HG03095 (cell line): Measurements from ENCODE around the gene SLC10A2.
A peak's percentile ranks its signal among the peaks of the same experiment; 100 is the strongest.
"Not testable (repeated sequence)": the region's sequence is repeated elsewhere in the genome, so short reads cannot be mapped to it uniquely, and the experiment has no call there.

Source experiments
- ATAC-seq: cut with Tn5 transposase; IDR thresholded peaks from one replicate; pipeline ENCODE4 v1.9.1; 2021; ENCODE audit warnings: moderate library complexity; ENCODE audit not compliant: unreplicated experiment

The SLC10A2 gene

GRCh38 chr13:103066079-103066780 is at the start of gene SLC10A2:
Gene SLC10A2, minus strand, starts transcription at chr13:103066417. Its CDS starts 168 bp downstream, at chr13:103066249.
- ATAC-seq: no peak

- no peak for ATAC-seq
These were observed 41.4 kb upstream of the SLC10A2 start for GRCh38 chr13:103107580-103107979.

- ATAC-seq: no peak
These were observed 38.1 kb upstream of the SLC10A2 start for GRCh38 chr13:103104340-103104739.

- ATAC-seq: not testable (repeated sequence)
These were observed 37.2 kb upstream of the SLC10A2 start for GRCh38 chr13:103103456-103103855.

- no peak for ATAC-seq
These were observed 36.3 kb upstream of the SLC10A2 start for GRCh38 chr13:103102482-103102881.

GRCh38 chr13:103101901-103102300 is 35.7 kb upstream of the SLC10A2 start:
- ATAC-seq: no peak

- ATAC-seq: no peak
These were observed 35.3 kb upstream of the SLC10A2 start for GRCh38 chr13:103101500-103101899.

- no peak for ATAC-seq
These were observed 34.6 kb upstream of the SLC10A2 start for GRCh38 chr13:103100830-103101229.

- ATAC-seq: no peak
These were observed 33.6 kb upstream of the SLC10A2 start for GRCh38 chr13:103099722-103100293.

- no peak for ATAC-seq
These were observed 32.3 kb upstream of the SLC10A2 start for GRCh38 chr13:103098535-103098934.

GRCh38 chr13:103097366-103097928 is 31.2 kb upstream of the SLC10A2 start:
- no peak for ATAC-seq

GRCh38 chr13:103093649-103094048 is 27.4 kb upstream of the SLC10A2 start:
- not testable (repeated sequence) for ATAC-seq

- ATAC-seq: no peak
These were observed 21.1 kb upstream of the SLC10A2 start for GRCh38 chr13:103087275-103087674.

GRCh38 chr13:103081435-103081834 is 15.2 kb upstream of the SLC10A2 start:
- no peak for ATAC-seq

- peak; percentile 93 for ATAC-seq
These were observed 11.9 kb upstream of the SLC10A2 start for GRCh38 chr13:103078158-103078557.

GRCh38 chr13:103068836-103069235 is 2.6 kb upstream of the SLC10A2 start:
- no peak for ATAC-seq

GRCh38 chr13:103067751-103068555 is 1.7 kb upstream of the SLC10A2 start:
- peak; percentile 50 for ATAC-seq

- no peak for ATAC-seq
These were observed 646 bp upstream of the SLC10A2 start for GRCh38 chr13:103066781-103067345.

- no peak for ATAC-seq
These were observed 2.8 kb downstream of the SLC10A2 start for GRCh38 chr13:103063376-103063775.

- ATAC-seq: no peak
These were observed 4.1 kb downstream of the SLC10A2 start for GRCh38 chr13:103062079-103062478.

- no peak for ATAC-seq
These were observed 10.2 kb downstream of the SLC10A2 start for GRCh38 chr13:103056008-103056407.
